T-cell (primary cell): ENCODE data around the gene IDH3A. TPM values are rescaled to one million over a fixed set of nuclear protein-coding genes. Genes with fewer than 3 reads are reported as not detected.

Experiments
- ATAC-seq, 4 experiments: fragments of 200-7000 bp in 3 of 4; fragments of 150-1000 bp in 1 of 4; cut with Tn5 transposase; replicated peaks in 1 of 4; 1 replicate in 3 of 4; 2 replicates in 1 of 4; pipeline ENCODE4 v1.10.0; 2021; ENCODE audit warnings: moderate library complexity in 3 of 4, mild to moderate bottlenecking in 2 of 4, moderate number of reproducible peaks in 1 of 4
- CTCF ChIA-PET, 2 donors: fragments of 300-600 bp; sonication (Branson Sonifier 250); formaldehyde crosslinking; loops; one replicate each; lab custom pipeline; 2022; ENCODE audit warnings: antibody characterized with exemption in 2 of 2; lab: Charles Lee
- POLR2A ChIA-PET, 2 donors: fragments of 300-600 bp; sonication (Branson Sonifier 250); formaldehyde crosslinking; loops; one replicate each; lab custom pipeline; 2022; ENCODE audit warnings: antibody characterized with exemption in 2 of 2; lab: Charles Lee
- DNase-seq, 35 experiments: peaks; one replicate each; pipeline versions ENCODE4 v3.0.0 to v3.0.0-alpha.2; 2013 to 2023
- H3K27ac ChIP-seq: one replicate; pipeline ENCODE4 v1.5.1; 2013; ENCODE audit warnings: low read length
- H3K27me3 ChIP-seq, 2 experiments: replicated peaks in 1 of 2; 1 replicate in 1 of 2; 2 replicates in 1 of 2; pipeline versions ENCODE4 v1.6.1 to v1.7.0; 2013; ENCODE audit warnings: low read length in 1 of 2, mixed read lengths in 1 of 2; ENCODE audit not compliant: control insufficient read depth in 2 of 2, insufficient read depth in 2 of 2; ENCODE audit errors: extremely low read depth in 1 of 2
- H3K36me3 ChIP-seq, 2 donors: 1 replicate in 1 of 2; 2 replicates in 1 of 2; pipeline versions ENCODE4 v1.6.1 to v1.7.0; 2013; ENCODE audit warnings: low read length in 1 of 2; ENCODE audit not compliant: control insufficient read depth in 2 of 2, insufficient read depth in 1 of 2; ENCODE audit errors: extremely low read depth in 1 of 2
- H3K4me1 ChIP-seq, 2 experiments: 1 replicate in 1 of 2; 2 replicates in 1 of 2; pipeline versions ENCODE4 v1.6.1 to v1.7.0; 2013; ENCODE audit warnings: low read length in 2 of 2, mixed read lengths in 1 of 2; ENCODE audit not compliant: insufficient read depth in 2 of 2, control insufficient read depth in 1 of 2; ENCODE audit errors: extremely low read depth in 1 of 2
- H3K4me3 ChIP-seq, 2 donors: 1 replicate in 1 of 2; 2 replicates in 1 of 2; pipeline versions ENCODE4 v1.5.1 to v1.7.0; 2013; ENCODE audit warnings: mild to moderate bottlenecking in 2 of 2, low read length in 1 of 2, moderate library complexity in 1 of 2; ENCODE audit not compliant: control insufficient read depth in 1 of 2; ENCODE audit errors: extremely low read depth in 1 of 2
- H3K9me3 ChIP-seq: 2 replicates; pipeline ENCODE4 v1.7.0; 2013
- H3K27ac Mint-ChIP-seq, 2 donors: one replicate each; pipeline ENCODE4 v1.8.0; 2020 to 2021; ENCODE audit warnings: mild to moderate bottlenecking in 2 of 2, mixed read lengths in 2 of 2
- H3K27me3 Mint-ChIP-seq, 2 donors: one replicate each; pipeline ENCODE4 v1.8.0; 2021 to 2022; ENCODE audit warnings: mixed read lengths in 2 of 2
- H3K36me3 Mint-ChIP-seq: one replicate; pipeline ENCODE4 v1.8.0; 2021; ENCODE audit warnings: mixed read lengths
- H3K4me1 Mint-ChIP-seq, 3 donors: one replicate each; pipeline ENCODE4 v1.8.0; 2020 to 2022; ENCODE audit warnings: mixed read lengths in 3 of 3, mild to moderate bottlenecking in 1 of 3
- H3K4me3 Mint-ChIP-seq, 3 donors: one replicate each; pipeline ENCODE4 v1.8.0; 2020 to 2022; ENCODE audit warnings: mild to moderate bottlenecking in 3 of 3, mixed read lengths in 3 of 3, moderate library complexity in 3 of 3
- H3K9me3 Mint-ChIP-seq, 3 donors: one replicate each; pipeline ENCODE4 v1.8.0; 2020 to 2022; ENCODE audit warnings: mixed read lengths in 3 of 3
- WGBS: methylation state at CpG from one replicate; pipeline ENCODE4 v1.1.5; 2013; ENCODE audit warnings: missing lambda C conversion rate; ENCODE audit not compliant: insufficient coverage; 5-methylcytosine and 5-hydroxymethylcytosine counted together
- total RNA-seq, 35 experiments: library from RNA in 6 of 35; stranded (reverse) in 6 of 35; fragments of 120-200 nt in 1 of 35; gene quantifications; one replicate each; pipeline versions ENCODE4 v1.2.1 to v1.2.4 and lab custom pipeline; 2013 to 2026

IDH3A gene
- total RNA-seq, 5 donors from 2014 or later (not counting 1 experiment from before 2014, with no cell fraction given) = 40.3 to 64.7 (median 48.5) TPM

DNA sequence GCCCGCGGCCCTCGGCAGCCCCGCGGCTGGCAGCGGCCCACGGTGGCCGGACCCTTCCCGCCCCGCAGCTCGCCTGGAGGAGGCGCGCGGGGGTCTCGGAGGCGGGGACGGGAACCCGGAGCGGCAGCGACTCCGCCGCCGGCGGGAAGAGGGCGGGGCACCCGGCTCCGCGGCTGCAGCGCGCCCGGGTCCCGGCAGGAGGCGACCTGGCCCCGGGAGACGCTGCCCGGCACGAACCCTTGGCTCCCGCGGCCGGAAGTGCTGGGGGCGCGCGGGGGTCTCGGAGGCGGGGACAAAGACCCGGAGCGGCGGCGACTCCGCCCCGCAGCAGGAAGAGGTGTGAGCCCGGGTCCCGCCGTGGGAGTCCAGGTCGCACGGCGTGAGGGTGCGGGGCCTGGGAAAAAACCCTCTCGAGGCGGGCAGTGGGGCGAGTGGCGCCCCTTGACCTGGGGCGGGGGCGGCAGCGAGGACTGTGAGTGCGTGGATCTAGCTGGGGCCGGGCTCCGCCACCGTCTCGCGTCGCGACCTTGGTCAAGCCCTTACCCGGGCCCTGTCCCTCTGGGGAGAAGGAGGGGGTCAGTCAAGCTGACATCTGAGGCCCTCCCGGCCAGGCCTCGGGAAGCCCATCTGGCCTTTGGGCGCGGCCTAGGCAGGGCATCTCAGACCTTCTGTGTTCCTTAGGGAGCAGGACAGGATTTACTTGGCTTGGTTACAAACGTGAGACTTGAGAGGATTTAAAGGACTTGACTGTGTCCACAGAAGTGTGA is 17.7 kb upstream of the IDH3A start, which contains the start of gene CIB2:
Gene CIB2, minus strand, starts transcription at position 151 of the 767 bp plus-strand sequence. CDS start 230 bp downstream, outside the sequence.
- Histone ChIP-seq H3K27ac (peak within 1 kb of the TSS; percentile 81), H3K27me3 (no peaks in the 10 kb centered on the region), H3K4me1 (peaks cover 5 to 24% of the 10 kb centered on the region in 2 experiments), H3K9me3 (no peaks in the 10 kb centered on the region), H3K36me3 (no peaks in the 10 kb centered on the region), H3K4me3 (peak within 1 kb of the TSS; percentile 68 to 73)
- H3K27ac Mint-ChIP-seq = peak within 1 kb of the TSS; percentile 82 to 93
- POLR2A ChIA-PET = no interaction called here
- peak; percentile 82 to 89 (median 86) for ATAC-seq
- peak; percentile 41 to 86 (median 67) for DNase-seq
- peak within 1 kb of the TSS; percentile 78 to 82 (median 80) for H3K4me3 Mint-ChIP-seq
- H3K4me1 Mint-ChIP-seq = peaks cover 16 to 30% (median 23%) of the 10 kb centered on the region in 3 donors
- WGBS = under 1% methylated on average over 79 of the region's 79 CpGs
- H3K9me3 Mint-ChIP-seq = no peaks in the 10 kb centered on the region
- CTCF ChIA-PET = interaction anchor here (0.7 to 2.3 kb wide), 9 partner anchors 10 to 68 kb away, joined by 3 to 15 read pairs (median 4); partner anchors contain the start of gene IDH3A (in 1 of the 2)
- H3K36me3 Mint-ChIP-seq = no peaks in the 10 kb centered on the region
- H3K27me3 Mint-ChIP-seq = no peaks in the 10 kb centered on the region

DNA sequence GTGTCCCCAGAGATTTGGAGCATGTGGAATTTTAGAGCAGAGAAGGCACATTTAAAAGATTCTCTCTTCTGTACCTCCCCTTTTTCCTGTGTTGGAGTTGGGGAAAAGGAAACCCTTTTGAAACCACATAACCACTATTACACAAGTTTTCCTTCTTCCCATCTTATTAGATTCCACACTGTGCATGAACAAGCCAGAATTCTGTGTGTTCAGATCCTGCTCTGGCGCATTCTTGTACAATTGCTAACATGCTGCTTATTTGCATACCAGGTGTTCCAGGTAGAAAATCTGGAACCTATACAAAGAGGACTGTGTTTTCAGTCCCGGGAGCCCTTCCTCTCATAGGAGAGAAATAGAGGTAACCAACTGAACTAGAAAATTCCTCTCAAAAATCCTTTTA is 15.4 kb upstream of the IDH3A start:
- H3K36me3 Mint-ChIP-seq = no peaks in the 10 kb centered on the region
- H3K4me3 Mint-ChIP-seq = no peak overlapping the region
- POLR2A ChIA-PET = no interaction called here

DNA sequence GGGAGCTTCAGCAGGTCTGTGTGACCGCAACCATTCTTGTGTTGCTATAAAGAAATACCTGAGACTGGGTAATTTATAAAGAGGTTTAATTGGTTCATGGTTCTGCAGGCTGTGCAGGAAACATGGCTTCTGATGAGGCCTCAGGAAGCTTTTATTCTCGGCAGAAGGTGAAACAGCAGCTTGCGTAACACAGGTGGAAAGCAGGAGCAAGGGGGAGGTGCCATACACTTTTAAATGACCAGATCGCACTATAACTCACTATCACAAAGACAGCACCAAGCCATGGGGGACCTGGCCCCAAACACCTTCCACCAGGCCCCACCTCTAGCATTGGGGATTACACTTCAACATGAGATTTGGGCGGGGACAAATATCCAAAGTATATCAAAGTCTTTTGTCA is 9.6 kb upstream of the IDH3A start:
- POLR2A ChIA-PET = no interaction called here
- no peaks in the 10 kb centered on the region for H3K9me3 ChIP-seq
- H3K36me3 ChIP-seq = no peaks in the 10 kb centered on the region
- H3K36me3 Mint-ChIP-seq = no peaks in the 10 kb centered on the region
- no peak overlapping the region for H3K27ac Mint-ChIP-seq
- 86% methylated on average over 1 of the region's 5 CpGs for WGBS
- CTCF ChIA-PET = no interaction called here
- no peaks in the 10 kb centered on the region for H3K9me3 Mint-ChIP-seq
- no peak for DNase-seq
- H3K4me1 Mint-ChIP-seq = no peaks in the 10 kb centered on the region
- no peak for ATAC-seq
- H3K4me3 Mint-ChIP-seq = no peak overlapping the region
- no peak overlapping the region for H3K27ac ChIP-seq
- H3K4me3 ChIP-seq = no peak overlapping the region
- no peaks in the 10 kb centered on the region for H3K4me1 ChIP-seq
- no peaks in the 10 kb centered on the region for H3K27me3 Mint-ChIP-seq
- H3K27me3 ChIP-seq = peaks cover 0 to 2% of the 10 kb centered on the region in 2 experiments

More for the DNA sequence above, 15.4 kb upstream of the IDH3A start:
- H3K4me1 Mint-ChIP-seq = peaks cover 16 to 27% (median 23%) of the 10 kb centered on the region in 3 donors
- no peaks in the 10 kb centered on the region for H3K9me3 ChIP-seq
- WGBS = no CpG with 5 or more reads among the region's 2 CpGs
- H3K27ac Mint-ChIP-seq = no peak overlapping the region
- H3K27me3 ChIP-seq = no peaks in the 10 kb centered on the region
- peaks cover 5 to 24% of the 10 kb centered on the region in 2 experiments for H3K4me1 ChIP-seq
- CTCF ChIA-PET = no interaction called here
- ATAC-seq = no peak
- no peak overlapping the region for H3K27ac ChIP-seq
- H3K36me3 ChIP-seq = no peaks in the 10 kb centered on the region
- DNase-seq = no peak
- H3K27me3 Mint-ChIP-seq = no peaks in the 10 kb centered on the region
- no peaks in the 10 kb centered on the region for H3K9me3 Mint-ChIP-seq
- no peak overlapping the region for H3K4me3 ChIP-seq

DNA sequence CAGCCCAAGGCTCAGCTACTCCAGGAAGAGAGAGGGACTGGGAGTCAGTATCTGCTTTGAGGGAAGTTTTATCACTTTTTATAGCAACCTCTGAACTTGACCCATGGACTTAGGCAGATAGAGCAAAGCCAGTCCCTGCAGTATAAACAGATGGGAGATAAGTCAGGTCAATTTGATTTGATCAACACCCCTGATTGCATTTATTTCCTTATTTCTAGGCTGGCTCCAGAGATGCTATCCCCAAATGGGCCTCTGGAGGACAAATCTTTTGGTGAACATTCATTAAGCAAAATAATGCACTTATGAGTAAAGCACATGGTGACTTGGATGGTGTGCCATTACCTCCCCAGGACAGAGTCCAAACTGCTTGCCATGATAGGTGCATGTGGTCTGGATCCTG is 8.9 kb upstream of the IDH3A start:
- ATAC-seq (no peak), DNase-seq (no peak)
- H3K27ac ChIP-seq = no peak overlapping the region
- Mint-ChIP-seq H3K4me1 (no peaks in the 10 kb centered on the region), H3K36me3 (no peaks in the 10 kb centered on the region), H3K27me3 (no peaks in the 10 kb centered on the region), H3K9me3 (no peaks in the 10 kb centered on the region), H3K27ac (no peak overlapping the region), H3K4me3 (no peak overlapping the region)
- H3K27me3 ChIP-seq = peaks cover 0 to 2% of the 10 kb centered on the region in 2 experiments
- ChIA-PET CTCF (interaction anchor here in 1 of 2 donors (1.7 kb wide), 1 partner anchor 10 kb away, joined by 3 read pairs; the partner anchor contains the start of gene CIB2), POLR2A (no interaction called here)
- H3K36me3 ChIP-seq = no peaks in the 10 kb centered on the region
- H3K4me3 ChIP-seq = no peak overlapping the region
- no peaks in the 10 kb centered on the region for H3K9me3 ChIP-seq
- H3K4me1 ChIP-seq = no peaks in the 10 kb centered on the region

DNA sequence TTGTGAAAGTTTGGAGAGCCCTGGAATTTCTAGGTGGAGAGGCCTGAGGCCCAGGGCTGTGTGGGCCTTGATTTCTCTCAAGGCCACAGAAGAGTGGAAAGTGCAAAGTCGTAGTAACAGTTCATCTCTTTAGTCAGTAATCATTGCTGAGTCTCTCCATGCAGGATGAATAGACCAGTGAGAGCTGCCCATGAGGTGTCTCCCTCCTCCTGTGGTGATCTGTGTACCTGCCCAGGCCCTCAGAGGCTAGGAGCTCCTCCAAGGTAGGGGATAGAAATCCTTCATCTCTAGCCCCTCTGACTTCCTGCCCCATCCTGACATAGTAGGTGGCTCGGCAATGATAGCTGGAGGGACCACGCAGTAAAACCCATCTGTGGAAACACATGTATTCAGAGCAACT is 6.8 kb upstream of the IDH3A start:
- no peaks in the 10 kb centered on the region for H3K4me1 ChIP-seq
- H3K4me1 Mint-ChIP-seq = peaks cover 2 to 3% (median 2%) of the 10 kb centered on the region in 3 donors
- no peak overlapping the region for H3K4me3 Mint-ChIP-seq
- no peaks in the 10 kb centered on the region for H3K36me3 Mint-ChIP-seq
- CTCF ChIA-PET = no interaction called here
- no peak for ATAC-seq
- H3K27ac Mint-ChIP-seq = no peak overlapping the region
- POLR2A ChIA-PET = no interaction called here
- H3K4me3 ChIP-seq = no peak overlapping the region
- no peaks in the 10 kb centered on the region for H3K27me3 Mint-ChIP-seq
- H3K27me3 ChIP-seq = peaks cover 0 to 2% of the 10 kb centered on the region in 2 experiments
- no peak for DNase-seq
- H3K36me3 ChIP-seq = no peaks in the 10 kb centered on the region
- H3K9me3 Mint-ChIP-seq = no peaks in the 10 kb centered on the region
- no peak overlapping the region for H3K27ac ChIP-seq
- WGBS = 86% methylated on average over 3 of the region's 3 CpGs
- H3K9me3 ChIP-seq = no peaks in the 10 kb centered on the region

DNA sequence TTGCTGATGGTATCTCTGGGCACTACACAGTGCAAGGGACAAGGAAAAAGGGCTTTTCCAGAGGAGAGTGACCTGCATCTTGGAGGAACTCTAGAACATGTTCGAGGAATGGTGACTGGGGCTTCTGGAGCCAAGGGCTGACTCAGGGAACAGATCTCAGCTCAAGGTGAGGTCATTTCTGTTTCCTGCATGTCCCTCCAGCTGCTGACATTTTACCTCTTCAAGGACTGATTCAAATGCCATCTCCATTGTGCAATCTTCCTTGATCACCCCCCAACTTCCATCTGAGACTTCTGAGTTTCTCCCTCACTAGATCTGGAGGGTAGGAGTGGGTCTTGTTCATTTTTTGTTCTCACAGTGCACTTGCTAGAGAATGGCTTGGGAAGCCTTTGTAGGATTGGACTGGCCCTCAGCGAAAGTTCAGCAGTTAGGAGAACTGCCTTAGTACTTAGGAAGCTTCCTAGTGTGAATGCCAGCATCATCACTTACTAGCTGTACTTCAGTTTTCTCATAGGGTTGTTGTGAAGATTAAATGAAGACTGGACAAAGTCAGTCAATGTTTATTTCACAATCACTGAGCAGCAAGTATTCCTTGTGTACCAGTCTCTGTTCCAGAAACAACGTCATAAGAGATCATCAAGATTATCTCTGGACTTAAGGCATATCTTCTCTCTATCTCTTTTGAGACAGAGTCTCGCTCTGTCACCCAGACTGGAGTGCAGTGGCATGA is 2.6 kb upstream of the IDH3A start:
- Mint-ChIP-seq H3K36me3 (no peaks in the 10 kb centered on the region), H3K4me3 (peak overlapping the region in 1 of 3 donors; percentile 51), H3K27me3 (no peaks in the 10 kb centered on the region), H3K9me3 (no peaks in the 10 kb centered on the region), H3K27ac (no peak overlapping the region), H3K4me1 (peaks cover 25 to 33% (median 27%) of the 10 kb centered on the region in 3 donors)
- Histone ChIP-seq H3K27me3 (no peaks in the 10 kb centered on the region), H3K4me1 (peaks cover 10 to 22% of the 10 kb centered on the region in 2 experiments), H3K27ac (no peak overlapping the region), H3K36me3 (no peaks in the 10 kb centered on the region), H3K9me3 (no peaks in the 10 kb centered on the region), H3K4me3 (no peak overlapping the region)
- 63% methylated on average over 2 of the region's 4 CpGs for WGBS
- POLR2A ChIA-PET = interaction anchor here in 1 of 2 donors (0.9 kb wide), 1 partner anchor 8 kb away, joined by 3 read pairs; no protein-coding TSS in a partner anchor
- ATAC-seq = no peak
- DNase-seq = no peak
- CTCF ChIA-PET = no interaction called here
